ENCODE data around the gene TMEM179. TPM values are rescaled to one million over a fixed set of nuclear protein-coding genes. Genes with fewer than 3 reads are reported as not detected.

TMEM179 gene
- total and polyA plus RNA-seq, 2 of the 13 experiments (the other 11 are each of a cell fraction or from before 2014, with no cell fraction given): not detected

GRCh38 chr14:104567957-104568225, 36.7 kb downstream of the TMEM179 start:
- Histone ChIP-seq H3K4me3 (replicated peaks in 1 of 3; ENCODE audit: insufficient read depth in 1 of 3, low read depth in 2 of 3, low read length in 3 of 3) (no peak overlapping the region), H3K4me2 (ENCODE audit: low read depth, low read length) (no peak overlapping the region), H3K27ac (ENCODE audit: extremely low read length, insufficient read depth, low read length) (no peak overlapping the region), H3K9me3 (ENCODE audit: low read length) (no peaks in the 10 kb centered on the region), H3K27me3 (ENCODE audit: control insufficient read depth in 1 of 2, insufficient read depth in 2 of 2, low read length in 2 of 2) (peaks cover 20 to 90% of the 10 kb centered on the region in 2 experiments; a peak in 4 of 5 replicates), H3K4me1 (ENCODE audit: insufficient read depth, low read length) (no peaks in the 10 kb centered on the region), H3K79me2 (ENCODE audit: insufficient read depth, low read length) (no peaks in the 10 kb centered on the region), H4K20me1 (ENCODE audit: insufficient read depth, low read length) (peaks cover 2% of the 10 kb centered on the region; the same call in 1 of the 2 replicates), H3K36me3 (replicated peaks in 1 of 2; ENCODE audit: control insufficient read depth in 1 of 2, insufficient read depth in 2 of 2, low read length in 2 of 2) (no peaks in the 10 kb centered on the region), H3K9ac (ENCODE audit: insufficient read depth, low read depth, low read length) (no peak overlapping the region), H2AFZ (ENCODE audit: low read length) (no peak overlapping the region)
- DNase-seq (ENCODE audit: low spot score): no peak
- BruUV-seq (replicated peaks): no TSS peak
- intact Hi-C loops (cut with micrococcal nuclease; ENCODE audit: unreplicated experiment) (no loop called here), in situ Hi-C loops (cut with HindIII; ENCODE audit: extremely low pct_ligation_motif_present, low pct_unique_long_range_greater_than_20kb) (no loop called here)
- 5% methylated on average over 4 of the region's 9 CpGs for WGBS (ENCODE audit: low lambda C conversion rate)
- POLR2A ChIA-PET: no interaction called here
- CTCF ChIA-PET (ENCODE audit: low intra/inter-chr PET ratio, low total read pairs): no interaction called here
- no peak for ATAC-seq
- no peak for FAIRE-seq
- no peak for TF ChIP-seq HOXA5 (CRISPR knock-in tag; IDR thresholded peaks at IDR 0.05)
- TF ChIP-seq AFF4 (CRISPR knock-in tag; IDR thresholded peaks at IDR 0.05): no peak
- no peak for TF ChIP-seq JUN (CRISPR knock-in tag; IDR thresholded peaks at IDR 0.05)
- TF ChIP-seq ZFP36L1 (CRISPR knock-in tag; IDR thresholded peaks at IDR 0.05): no peak
- TF ChIP-seq JDP2 (CRISPR knock-in tag; IDR thresholded peaks at IDR 0.05; ENCODE audit: borderline replicate concordance): no peak
- TF ChIP-seq, protein P1, sequence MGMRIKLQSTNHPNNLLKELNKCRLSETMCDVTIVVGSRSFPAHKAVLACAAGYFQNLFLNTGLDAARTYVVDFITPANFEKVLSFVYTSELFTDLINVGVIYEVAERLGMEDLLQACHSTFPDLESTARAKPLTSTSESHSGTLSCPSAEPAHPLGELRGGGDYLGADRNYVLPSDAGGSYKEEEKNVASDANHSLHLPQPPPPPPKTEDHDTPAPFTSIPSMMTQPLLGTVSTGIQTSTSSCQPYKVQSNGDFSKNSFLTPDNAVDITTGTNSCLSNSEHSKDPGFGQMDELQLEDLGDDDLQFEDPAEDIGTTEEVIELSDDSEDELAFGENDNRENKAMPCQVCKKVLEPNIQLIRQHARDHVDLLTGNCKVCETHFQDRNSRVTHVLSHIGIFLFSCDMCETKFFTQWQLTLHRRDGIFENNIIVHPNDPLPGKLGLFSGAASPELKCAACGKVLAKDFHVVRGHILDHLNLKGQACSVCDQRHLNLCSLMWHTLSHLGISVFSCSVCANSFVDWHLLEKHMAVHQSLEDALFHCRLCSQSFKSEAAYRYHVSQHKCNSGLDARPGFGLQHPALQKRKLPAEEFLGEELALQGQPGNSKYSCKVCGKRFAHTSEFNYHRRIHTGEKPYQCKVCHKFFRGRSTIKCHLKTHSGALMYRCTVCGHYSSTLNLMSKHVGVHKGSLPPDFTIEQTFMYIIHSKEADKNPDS (CRISPR knock-in tag; IDR thresholded peaks at IDR 0.05): no peak
- no peak for TF ChIP-seq IKZF4 (CRISPR knock-in tag; IDR thresholded peaks at IDR 0.05; ENCODE audit: borderline replicate concordance, low read depth, not compliant biosample characterization)
- no peak for TF ChIP-seq TARDBP (CRISPR knock-in tag; IDR thresholded peaks at IDR 0.05)
- no peak for TF ChIP-seq MAF1 (CRISPR knock-in tag; IDR thresholded peaks at IDR 0.05; ENCODE audit: borderline replicate concordance)
- TF ChIP-seq ZNF235 (CRISPR knock-in tag; IDR thresholded peaks at IDR 0.05; ENCODE audit: borderline replicate concordance): no peak
- TF ChIP-seq, protein P2, sequence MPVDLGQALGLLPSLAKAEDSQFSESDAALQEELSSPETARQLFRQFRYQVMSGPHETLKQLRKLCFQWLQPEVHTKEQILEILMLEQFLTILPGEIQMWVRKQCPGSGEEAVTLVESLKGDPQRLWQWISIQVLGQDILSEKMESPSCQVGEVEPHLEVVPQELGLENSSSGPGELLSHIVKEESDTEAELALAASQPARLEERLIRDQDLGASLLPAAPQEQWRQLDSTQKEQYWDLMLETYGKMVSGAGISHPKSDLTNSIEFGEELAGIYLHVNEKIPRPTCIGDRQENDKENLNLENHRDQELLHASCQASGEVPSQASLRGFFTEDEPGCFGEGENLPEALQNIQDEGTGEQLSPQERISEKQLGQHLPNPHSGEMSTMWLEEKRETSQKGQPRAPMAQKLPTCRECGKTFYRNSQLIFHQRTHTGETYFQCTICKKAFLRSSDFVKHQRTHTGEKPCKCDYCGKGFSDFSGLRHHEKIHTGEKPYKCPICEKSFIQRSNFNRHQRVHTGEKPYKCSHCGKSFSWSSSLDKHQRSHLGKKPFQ (CRISPR knock-in tag; IDR thresholded peaks at IDR 0.05; ENCODE audit: insufficient replicate concordance): no peak
- no peak for TF ChIP-seq ZIK1 (CRISPR knock-in tag; IDR thresholded peaks at IDR 0.05; ENCODE audit: borderline replicate concordance, low read depth)
- no peak for TF ChIP-seq FOSL2 (CRISPR knock-in tag; IDR thresholded peaks at IDR 0.05)
- no peak for TF ChIP-seq MYC (CRISPR knock-in tag; IDR thresholded peaks at IDR 0.05; ENCODE audit: borderline replicate concordance)
- no peak for TF ChIP-seq ZNF124 (CRISPR knock-in tag; IDR thresholded peaks at IDR 0.05)
- no peak for TF ChIP-seq ARNT2 (CRISPR knock-in tag; IDR thresholded peaks at IDR 0.05; ENCODE audit: low read depth)
- TF ChIP-seq DNMT1 (CRISPR knock-in tag; IDR thresholded peaks at IDR 0.05): no peak
- TF ChIP-seq, protein P3, sequence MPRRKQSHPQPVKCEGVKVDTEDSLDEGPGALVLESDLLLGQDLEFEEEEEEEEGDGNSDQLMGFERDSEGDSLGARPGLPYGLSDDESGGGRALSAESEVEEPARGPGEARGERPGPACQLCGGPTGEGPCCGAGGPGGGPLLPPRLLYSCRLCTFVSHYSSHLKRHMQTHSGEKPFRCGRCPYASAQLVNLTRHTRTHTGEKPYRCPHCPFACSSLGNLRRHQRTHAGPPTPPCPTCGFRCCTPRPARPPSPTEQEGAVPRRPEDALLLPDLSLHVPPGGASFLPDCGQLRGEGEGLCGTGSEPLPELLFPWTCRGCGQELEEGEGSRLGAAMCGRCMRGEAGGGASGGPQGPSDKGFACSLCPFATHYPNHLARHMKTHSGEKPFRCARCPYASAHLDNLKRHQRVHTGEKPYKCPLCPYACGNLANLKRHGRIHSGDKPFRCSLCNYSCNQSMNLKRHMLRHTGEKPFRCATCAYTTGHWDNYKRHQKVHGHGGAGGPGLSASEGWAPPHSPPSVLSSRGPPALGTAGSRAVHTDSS (CRISPR knock-in tag; conservative IDR thresholded peaks at IDR 0.05): no peak

Measured in HepG2 (cell line).